Esophagus squamous epithelium (tissue), 5 donors: ENCODE results near the gene NDFIP1. TPM values are rescaled to one million over a fixed set of nuclear protein-coding genes. Genes with fewer than 3 reads are reported as not detected.

Experiments used
- DNase-seq: peaks from one replicate; lab custom pipeline; 2025; lab: John Stamatoyannopoulos, UW
- H3K27ac ChIP-seq, 4 donors: fragments of 200-600 bp; sonication (generic); one replicate each; pipeline ENCODE4 v1.5.1; 2016 to 2019; ENCODE audit warnings: mild to moderate bottlenecking in 1 of 4
- H3K27me3 ChIP-seq, 4 donors: fragments of 200-600 bp; sonication (generic); 1 replicate in 3 of 4; 2 replicates in 1 of 4; pipeline versions ENCODE4 v1.5.1 to v1.6.0; 2017 to 2021; ENCODE audit warnings: antibody characterized with exemption in 1 of 4
- H3K36me3 ChIP-seq, 3 donors: fragments of 200-600 bp; sonication (generic); one replicate each; pipeline ENCODE4 v1.5.1; 2016 to 2019
- H3K4me1 ChIP-seq, 3 donors: fragments of 200-600 bp; sonication (generic); one replicate each; pipeline ENCODE4 v1.5.1; 2017 to 2019
- H3K4me3 ChIP-seq, 4 donors: fragments of 200-600 bp; sonication (generic); 1 replicate in 3 of 4; 2 replicates in 1 of 4; pipeline ENCODE4 v1.5.1; 2016 to 2019; ENCODE audit warnings: mild to moderate bottlenecking in 2 of 4, moderate library complexity in 1 of 4
- H3K9me3 ChIP-seq, 3 donors: fragments of 200-600 bp; sonication (generic); one replicate each; pipeline ENCODE4 v1.5.1; 2016 to 2019
- POLR2A ChIP-seq, 4 donors: fragments of 450-650 bp; IDR thresholded peaks; one replicate each; pipeline ENCODE4 v1.6.1; 2017; ENCODE audit warnings: antibody characterized with exemption in 4 of 4, mild to moderate bottlenecking in 4 of 4, moderate library complexity in 3 of 4
- WGBS, 2 donors: methylation state at CpG; one replicate each; pipeline ENCODE4 v1.1.5; 2018; 5-methylcytosine and 5-hydroxymethylcytosine counted together
- intact Hi-C: fragments of 100-400 bp; cut with DNase I; formaldehyde crosslinking; loops from one replicate; pipeline ENCODE4 v1.15.0; 2022
- total RNA-seq, 4 donors: library from RNA; depleted of rRNA; stranded (reverse); fragments of >200 nt; gene quantifications; one replicate each; pipeline ENCODE4 v1.1.0, GENCODE V29; 2016
- TF ChIP-seq, protein P1 (sequence below), 6 experiments: fragments of 450-650 bp in 4 of 6; fragments of 200-600 bp in 2 of 6; sonication (generic) in 2 of 6; IDR thresholded peaks; one replicate each; pipeline ENCODE4 v1.5.1; 2016 to 2019; ENCODE audit warnings: antibody characterized with exemption in 6 of 6, mild to moderate bottlenecking in 4 of 6, moderate library complexity in 4 of 6
- donor health status: DM: yes; HTN: yes; CAD: no.

Gene NDFIP1
- total RNA-seq, 4 donors from 2014 or later: 34.1 to 82.6 (median 38.9) TPM

GRCh38 chr5:142170254-142170953 lies 61.8 kb downstream of the NDFIP1 start:
- no peaks in the 10 kb centered on the region for H3K36me3 ChIP-seq
- 61 to 66% methylated on average over 4 to 6 of the region's 6 CpGs for WGBS, 2 donors
- no peak overlapping the region for H3K27ac ChIP-seq
- H3K4me3 ChIP-seq: no peak overlapping the region
- H3K9me3 ChIP-seq: no peaks in the 10 kb centered on the region
- no peak for DNase-seq
- no peaks in the 10 kb centered on the region for H3K27me3 ChIP-seq
- no peak for TF ChIP-seq POLR2A (IDR thresholded peaks at IDR 0.05)
- TF ChIP-seq, protein P1, sequence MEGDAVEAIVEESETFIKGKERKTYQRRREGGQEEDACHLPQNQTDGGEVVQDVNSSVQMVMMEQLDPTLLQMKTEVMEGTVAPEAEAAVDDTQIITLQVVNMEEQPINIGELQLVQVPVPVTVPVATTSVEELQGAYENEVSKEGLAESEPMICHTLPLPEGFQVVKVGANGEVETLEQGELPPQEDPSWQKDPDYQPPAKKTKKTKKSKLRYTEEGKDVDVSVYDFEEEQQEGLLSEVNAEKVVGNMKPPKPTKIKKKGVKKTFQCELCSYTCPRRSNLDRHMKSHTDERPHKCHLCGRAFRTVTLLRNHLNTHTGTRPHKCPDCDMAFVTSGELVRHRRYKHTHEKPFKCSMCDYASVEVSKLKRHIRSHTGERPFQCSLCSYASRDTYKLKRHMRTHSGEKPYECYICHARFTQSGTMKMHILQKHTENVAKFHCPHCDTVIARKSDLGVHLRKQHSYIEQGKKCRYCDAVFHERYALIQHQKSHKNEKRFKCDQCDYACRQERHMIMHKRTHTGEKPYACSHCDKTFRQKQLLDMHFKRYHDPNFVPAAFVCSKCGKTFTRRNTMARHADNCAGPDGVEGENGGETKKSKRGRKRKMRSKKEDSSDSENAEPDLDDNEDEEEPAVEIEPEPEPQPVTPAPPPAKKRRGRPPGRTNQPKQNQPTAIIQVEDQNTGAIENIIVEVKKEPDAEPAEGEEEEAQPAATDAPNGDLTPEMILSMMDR (IDR thresholded peaks at IDR 0.05): no peak
- intact Hi-C loops: no loop called here
- peaks cover 0 to 6% (median 0%) of the 10 kb centered on the region in 3 donors for H3K4me1 ChIP-seq

DNA sequence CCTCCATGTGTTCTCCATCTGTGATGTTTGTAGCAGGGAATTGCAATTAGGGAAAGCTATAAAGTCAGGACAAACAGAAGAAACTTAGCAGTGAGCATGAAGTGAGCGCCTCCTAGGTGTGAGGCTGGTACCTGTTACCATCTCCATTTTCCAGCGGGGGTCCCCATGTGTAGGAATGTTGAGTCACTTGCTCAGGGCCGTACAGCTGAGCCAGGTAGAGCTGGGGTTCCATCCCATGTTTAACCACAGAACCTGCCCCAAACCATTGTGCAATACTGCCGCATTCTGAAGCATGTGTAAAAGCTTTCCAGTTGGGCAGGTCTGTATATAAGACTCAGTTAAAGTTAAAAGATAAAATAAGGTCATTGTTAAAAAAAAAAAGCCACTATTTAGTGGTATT lies 62.7 kb downstream of the NDFIP1 start:
- Histone ChIP-seq H3K4me3 (no peak overlapping the region), H3K9me3 (no peaks in the 10 kb centered on the region), H3K27me3 (no peaks in the 10 kb centered on the region), H3K36me3 (no peaks in the 10 kb centered on the region), H3K4me1 (peaks cover 0 to 6% (median 0%) of the 10 kb centered on the region in 3 donors), H3K27ac (no peak overlapping the region)
- TF ChIP-seq POLR2A (IDR thresholded peaks at IDR 0.05): no peak
- TF ChIP-seq, protein P1 (IDR thresholded peaks at IDR 0.05): no peak
- intact Hi-C loops: no loop called here
- 63 to 77% methylated on average over 4 of the region's 4 CpGs for WGBS, 2 donors
- DNase-seq: no peak

DNA sequence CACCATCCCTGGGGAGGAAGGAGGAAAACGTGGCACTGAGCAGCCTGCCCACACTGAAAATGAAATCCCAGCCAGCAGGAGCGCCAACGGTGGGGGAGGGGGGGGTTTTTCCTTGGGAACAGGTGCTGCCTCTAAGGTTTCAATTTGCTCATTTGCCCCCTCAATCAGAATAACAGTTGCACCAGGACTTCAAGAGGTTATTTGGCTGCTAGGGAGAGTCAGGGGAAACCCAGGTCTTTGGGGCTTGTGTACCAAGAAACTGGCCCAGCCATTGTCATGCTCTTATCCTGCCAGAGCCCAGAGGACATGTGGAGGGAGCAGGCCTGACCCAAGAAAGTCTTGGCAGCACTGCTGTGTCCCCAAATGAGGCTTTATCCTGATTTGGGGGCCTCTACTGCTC lies 66.5 kb downstream of the NDFIP1 start:
- WGBS, 2 donors: 56 to 60% methylated on average over 3 of the region's 3 CpGs

DNA sequence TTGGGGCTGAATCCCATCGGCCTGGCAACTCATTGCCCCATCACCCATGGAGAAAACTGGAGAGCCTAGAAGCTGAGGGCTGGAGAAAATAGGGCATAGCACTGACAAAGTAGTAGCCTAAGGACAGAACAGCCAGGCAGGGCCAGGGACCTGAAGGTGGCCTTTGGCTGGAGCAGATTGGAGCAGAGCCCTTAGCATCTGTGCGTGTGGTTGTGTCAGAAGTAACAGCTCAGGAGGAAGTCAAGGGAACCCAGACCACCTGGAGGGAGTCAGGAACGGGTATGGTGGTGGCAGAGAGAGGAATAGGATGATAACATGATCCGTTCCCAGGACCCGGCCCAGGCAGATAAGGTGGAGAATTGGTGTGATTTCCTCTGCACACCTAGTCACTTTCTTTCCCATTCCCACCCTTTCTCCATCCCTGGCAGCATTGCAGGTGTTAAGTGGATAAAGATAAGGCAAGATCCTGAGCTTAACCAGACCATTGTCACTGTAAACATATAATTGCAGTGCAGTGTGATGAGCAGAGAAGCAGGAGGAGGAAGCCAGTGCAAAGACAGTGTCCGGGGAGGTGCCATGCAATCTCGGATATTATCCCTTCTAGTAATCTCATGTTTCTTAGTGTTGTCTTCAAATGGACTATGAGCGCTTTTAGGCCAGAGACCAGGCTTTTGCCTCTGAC lies 67.0 kb downstream of the NDFIP1 start:
- WGBS, 2 donors: 78 to 85% methylated on average over 7 to 8 of the region's 8 CpGs
- intact Hi-C loops: no loop called here
- H3K27me3 ChIP-seq: peaks cover 0 to 7% (median 0%) of the 10 kb centered on the region in 4 donors
- no peak for DNase-seq
- no peaks in the 10 kb centered on the region for H3K36me3 ChIP-seq
- no peaks in the 10 kb centered on the region for H3K4me1 ChIP-seq
- no peak overlapping the region for H3K4me3 ChIP-seq
- TF ChIP-seq POLR2A (IDR thresholded peaks at IDR 0.05): no peak
- TF ChIP-seq, protein P1 (IDR thresholded peaks at IDR 0.05): no peak
- no peaks in the 10 kb centered on the region for H3K9me3 ChIP-seq
- no peak overlapping the region for H3K27ac ChIP-seq

More for the DNA sequence above, 66.5 kb downstream of the NDFIP1 start:
- H3K4me1 ChIP-seq: no peaks in the 10 kb centered on the region
- no peaks in the 10 kb centered on the region for H3K9me3 ChIP-seq
- H3K27me3 ChIP-seq: peaks cover 0 to 7% (median 0%) of the 10 kb centered on the region in 4 donors
- H3K27ac ChIP-seq: no peak overlapping the region
- TF ChIP-seq, protein P1 (IDR thresholded peaks at IDR 0.05): no peak
- TF ChIP-seq POLR2A (IDR thresholded peaks at IDR 0.05): no peak
- H3K4me3 ChIP-seq: no peak overlapping the region
- intact Hi-C loops: no loop called here
- DNase-seq: no peak
- no peaks in the 10 kb centered on the region for H3K36me3 ChIP-seq

DNA sequence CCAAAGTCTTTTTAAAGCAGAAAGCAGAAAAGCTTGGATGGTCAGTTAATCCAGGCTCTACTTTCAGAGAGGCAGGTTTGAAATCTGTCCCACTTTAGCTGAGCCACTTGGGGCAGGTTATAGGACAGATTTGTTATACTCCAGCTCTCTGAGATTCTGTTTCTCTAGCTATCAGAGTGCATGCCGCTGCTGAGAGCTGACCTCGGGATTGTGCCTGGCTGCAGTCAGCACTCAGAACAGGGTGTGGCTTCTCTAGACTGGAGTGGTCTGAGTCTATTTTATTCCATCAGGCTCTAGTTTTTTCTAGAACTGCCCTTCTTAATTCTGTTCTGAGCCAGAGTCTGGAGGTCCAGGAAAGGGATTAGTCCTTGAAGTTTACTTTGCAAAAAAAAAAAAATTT lies 67.7 kb downstream of the NDFIP1 start:
- H3K27me3 ChIP-seq: peaks cover 0 to 7% (median 0%) of the 10 kb centered on the region in 4 donors
- no peak for TF ChIP-seq POLR2A (IDR thresholded peaks at IDR 0.05)
- TF ChIP-seq, protein P1 (IDR thresholded peaks at IDR 0.05): no peak
- H3K36me3 ChIP-seq: no peaks in the 10 kb centered on the region
- DNase-seq: no peak
- H3K9me3 ChIP-seq: no peaks in the 10 kb centered on the region
- no peak overlapping the region for H3K27ac ChIP-seq
- H3K4me3 ChIP-seq: no peak overlapping the region
- WGBS, 2 donors: 64% methylated on average over 2 of the region's 2 CpGs; no CpG with 5 or more reads in 1 of the 2 donors
- no peaks in the 10 kb centered on the region for H3K4me1 ChIP-seq
- intact Hi-C loops: no loop called here
